GM04503 (cell line): Measurements from ENCODE around the gene COL19A1.

Source experiments
- DNase-seq: peaks from one replicate; pipeline ENCODE4 v3.0.0-alpha.2; 2012; ENCODE audit warnings: low read depth

COL19A1 gene

GRCh38 chr6:70125602-70126001 lies 259.2 kb downstream of the COL19A1 start:
- DNase-seq = no peak

- DNase-seq = no peak
These were observed 263.0 kb downstream of the COL19A1 start for GRCh38 chr6:70129341-70129740.

- DNase-seq = no peak
These were observed 264.5 kb downstream of the COL19A1 start for GRCh38 chr6:70130865-70131264.

GRCh38 chr6:70131528-70131927 lies 265.2 kb downstream of the COL19A1 start:
- DNase-seq = no peak

GRCh38 chr6:70133246-70133645 lies 266.9 kb downstream of the COL19A1 start:
- DNase-seq = no peak

- DNase-seq = no peak
These were observed 268.2 kb downstream of the COL19A1 start for GRCh38 chr6:70134542-70134941.

- DNase-seq = no peak
These were observed 269.1 kb downstream of the COL19A1 start for GRCh38 chr6:70135219-70136160.

- no peak for DNase-seq
These were observed 270.6 kb downstream of the COL19A1 start for GRCh38 chr6:70136996-70137395.

- no peak for DNase-seq
These were observed 274.1 kb downstream of the COL19A1 start for GRCh38 chr6:70140496-70140895.

- no peak for DNase-seq
These were observed 275.7 kb downstream of the COL19A1 start for GRCh38 chr6:70142034-70142433.

GRCh38 chr6:70145178-70145577 lies 278.8 kb downstream of the COL19A1 start:
- DNase-seq = no peak

- no peak for DNase-seq
These were observed 282.9 kb downstream of the COL19A1 start for GRCh38 chr6:70149209-70149788.

GRCh38 chr6:70150521-70150920 lies 284.2 kb downstream of the COL19A1 start:
- no peak for DNase-seq

- DNase-seq = no peak
These were observed 285.3 kb downstream of the COL19A1 start for GRCh38 chr6:70151616-70152015.

- DNase-seq = no peak
These were observed 286.4 kb downstream of the COL19A1 start for GRCh38 chr6:70152786-70153185.

GRCh38 chr6:70157086-70157485 lies 290.7 kb downstream of the COL19A1 start:
- DNase-seq = no peak

- DNase-seq = no peak
These were observed 293.9 kb downstream of the COL19A1 start for GRCh38 chr6:70160276-70160675.

- no peak for DNase-seq
These were observed 296.6 kb downstream of the COL19A1 start for GRCh38 chr6:70162972-70163371.

- DNase-seq = no peak
These were observed 297.4 kb downstream of the COL19A1 start for GRCh38 chr6:70163795-70164194.

GRCh38 chr6:70164556-70164955 lies 298.2 kb downstream of the COL19A1 start:
- DNase-seq = no peak

GRCh38 chr6:70166088-70166958 lies 300.0 kb downstream of the COL19A1 start:
- no peak for DNase-seq

GRCh38 chr6:70168681-70169377 lies 302.5 kb downstream of the COL19A1 start:
- DNase-seq = no peak
